NCI-H2196 treated with DMSO at 0.1 percent for 48 hours (cell line): ENCODE data around the gene RFESD.
A peak's percentile ranks its signal among the peaks of the same experiment; 100 is the strongest.

Source experiments
- DNase-seq: peaks from one replicate; lab custom pipeline; 2025; ENCODE audit not compliant: unreplicated experiment; lab: John Stamatoyannopoulos, UW

RFESD gene

DNA sequence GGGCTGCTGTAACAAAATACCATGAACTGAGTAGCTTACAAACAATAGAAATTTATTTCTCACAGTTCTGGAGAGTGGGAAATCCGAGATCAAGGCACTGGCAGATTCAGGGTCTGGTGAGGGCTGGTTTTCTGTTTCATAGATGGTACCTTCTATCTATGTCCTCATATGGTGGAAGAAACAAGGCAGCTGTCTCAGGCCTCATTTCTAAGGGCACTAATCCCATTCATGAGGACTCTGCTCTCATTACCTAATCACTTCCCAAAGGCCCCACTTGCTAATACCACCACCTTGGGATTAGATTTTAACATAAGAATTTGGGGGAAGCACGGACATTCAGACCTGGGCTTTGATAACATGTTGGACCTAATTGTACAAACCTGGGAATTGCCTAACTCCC is 13.5 kb downstream of the RFESD start:
- no peak for DNase-seq

DNA sequence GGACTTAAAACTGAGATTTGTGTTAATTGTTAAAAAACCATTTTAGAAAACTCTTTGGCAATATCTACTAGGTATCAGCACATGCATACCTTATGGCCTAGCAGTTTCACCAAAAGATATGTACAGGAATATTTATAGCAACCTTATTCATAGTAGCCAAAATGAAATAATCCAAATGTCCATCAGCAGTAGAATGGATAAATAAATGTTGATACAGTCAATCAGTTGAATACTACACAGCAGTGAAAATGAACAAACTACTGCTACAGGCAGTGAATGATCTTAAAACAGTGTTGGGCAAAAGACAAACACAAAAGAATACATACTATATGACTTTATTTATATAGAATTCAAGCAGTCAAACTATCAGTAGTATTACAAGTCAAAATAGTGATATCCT is 16.4 kb downstream of the RFESD start:
- no peak for DNase-seq

DNA sequence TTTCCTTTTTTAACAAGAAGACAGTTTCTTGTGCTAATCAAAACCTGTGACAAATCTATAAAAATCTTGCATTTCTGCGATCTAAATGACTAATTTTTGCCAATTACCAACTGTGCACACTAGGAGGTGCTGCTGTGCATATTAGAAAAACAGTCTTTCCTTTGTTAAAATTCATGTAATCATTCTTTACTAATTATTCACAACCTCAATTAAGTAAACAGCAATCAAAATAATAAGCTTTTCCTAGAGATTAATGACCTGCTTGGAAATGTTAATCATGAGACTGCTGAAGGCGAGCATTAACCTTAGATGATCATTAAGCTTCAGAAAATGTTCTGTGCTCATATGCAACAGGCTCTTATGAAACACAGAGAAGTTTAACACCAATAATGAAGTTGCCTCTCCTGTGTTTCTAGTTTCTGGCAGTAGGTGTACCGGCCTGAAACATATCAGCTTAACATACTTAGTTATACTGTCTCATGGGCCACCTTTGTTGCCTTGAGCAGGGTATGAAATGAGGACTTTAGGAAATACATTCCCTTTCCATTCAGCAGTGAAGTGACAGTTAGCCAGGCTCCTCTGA is 17.7 kb downstream of the RFESD start:
- no peak for DNase-seq

DNA sequence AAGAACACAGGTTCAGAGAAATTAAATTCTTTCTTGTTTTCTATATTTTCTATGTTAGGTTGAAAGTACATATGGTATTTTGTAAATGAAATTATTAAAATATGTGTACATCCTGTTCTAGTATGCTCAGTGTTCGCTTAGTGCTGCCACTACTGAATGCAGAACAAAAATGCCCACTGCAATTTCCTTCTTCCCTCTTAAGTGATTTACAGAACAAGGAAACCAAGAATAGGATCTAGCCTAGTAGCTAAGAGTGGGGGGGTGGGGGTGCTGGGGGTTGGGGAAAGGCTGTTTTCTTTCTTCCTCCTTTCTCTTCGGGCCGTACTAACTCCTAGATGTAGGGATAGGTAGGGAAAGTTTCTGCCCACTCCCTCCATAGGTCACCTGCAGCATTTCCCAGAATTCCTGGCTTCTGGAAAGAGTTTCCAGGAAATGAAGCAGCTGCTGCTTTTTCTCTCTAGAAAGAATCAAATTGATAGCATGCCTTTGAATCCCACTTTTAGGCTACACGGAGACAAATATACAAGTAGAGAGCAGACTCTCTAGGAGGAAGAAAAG is 20.6 kb downstream of the RFESD start:
- no peak for DNase-seq

DNA sequence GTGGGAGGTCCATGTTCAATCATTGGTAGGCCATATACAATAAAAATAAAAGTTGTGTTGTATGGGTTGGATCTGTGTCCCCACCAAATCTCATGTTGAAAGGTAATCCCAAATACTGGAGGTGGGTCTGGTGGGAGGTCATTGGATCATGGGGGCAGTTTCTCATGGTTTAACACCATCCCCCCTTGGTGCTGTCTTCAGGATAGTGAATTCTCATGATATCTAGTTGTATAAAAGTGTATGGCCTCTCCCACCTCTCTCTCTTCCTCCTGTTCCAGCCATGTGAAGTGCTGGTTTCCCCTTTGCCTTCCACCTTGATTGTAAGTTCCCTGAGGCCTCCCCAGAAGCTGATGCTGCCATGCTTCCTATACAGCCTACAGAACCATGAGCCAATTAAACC is 21.1 kb downstream of the RFESD start:
- no peak for DNase-seq

DNA sequence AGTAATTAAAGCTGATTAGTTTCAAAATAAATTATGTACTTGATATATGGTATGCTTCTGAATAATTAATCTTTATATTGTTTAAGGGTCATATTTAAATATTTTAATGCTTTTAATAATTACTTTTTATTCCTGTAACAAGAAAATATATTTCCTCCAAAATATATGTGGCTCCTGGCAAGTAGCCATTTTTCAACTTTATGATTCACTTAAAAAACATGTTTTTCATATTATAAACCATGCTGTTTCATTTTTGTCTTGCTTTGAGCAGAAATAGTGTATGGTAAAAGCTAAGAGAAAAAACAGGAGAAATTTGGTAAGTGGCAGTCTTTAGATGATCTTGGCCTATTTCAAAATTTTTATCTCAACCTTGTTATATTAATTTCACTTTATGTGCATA is 21.6 kb downstream of the RFESD start:
- no peak for DNase-seq

DNA sequence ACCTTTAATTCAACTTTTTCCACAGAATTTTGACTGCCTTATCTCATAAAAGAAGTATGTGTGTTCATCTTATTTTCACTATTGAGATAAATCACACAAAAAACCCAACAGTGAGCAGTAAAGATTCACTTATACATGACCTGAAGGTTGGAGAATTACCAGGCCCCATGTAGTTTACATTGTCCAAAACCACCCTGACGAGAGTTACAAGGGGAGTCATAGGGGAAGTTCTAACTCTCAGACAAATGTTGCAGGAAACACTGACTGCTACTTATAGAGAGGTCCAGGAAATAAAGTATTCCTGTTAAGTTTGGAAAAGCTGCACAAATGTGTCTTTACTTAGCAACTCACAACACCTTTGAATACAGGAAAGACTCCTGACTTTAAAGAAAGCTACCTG is 22.2 kb downstream of the RFESD start:
- DNase-seq: no peak

DNA sequence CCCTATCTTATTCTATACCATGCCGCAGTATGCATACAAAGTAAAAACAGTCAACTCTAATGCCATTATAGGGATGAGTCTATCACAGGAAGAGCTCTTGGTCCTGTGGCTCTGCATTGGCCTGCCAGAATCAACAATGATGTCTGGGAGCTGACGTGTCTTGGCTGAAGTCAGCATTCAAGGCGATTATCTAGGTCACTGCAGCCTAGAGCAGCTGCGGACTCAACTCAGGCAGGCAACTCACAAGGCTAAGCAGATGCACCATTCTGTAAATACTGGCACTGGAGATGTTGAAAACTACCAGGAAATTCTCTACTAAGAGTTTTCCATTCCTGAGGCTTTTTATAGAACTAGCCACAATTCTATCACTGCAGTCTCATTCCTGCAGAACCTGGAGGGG is 23.0 kb downstream of the RFESD start:
- peak; percentile 19 for DNase-seq

DNA sequence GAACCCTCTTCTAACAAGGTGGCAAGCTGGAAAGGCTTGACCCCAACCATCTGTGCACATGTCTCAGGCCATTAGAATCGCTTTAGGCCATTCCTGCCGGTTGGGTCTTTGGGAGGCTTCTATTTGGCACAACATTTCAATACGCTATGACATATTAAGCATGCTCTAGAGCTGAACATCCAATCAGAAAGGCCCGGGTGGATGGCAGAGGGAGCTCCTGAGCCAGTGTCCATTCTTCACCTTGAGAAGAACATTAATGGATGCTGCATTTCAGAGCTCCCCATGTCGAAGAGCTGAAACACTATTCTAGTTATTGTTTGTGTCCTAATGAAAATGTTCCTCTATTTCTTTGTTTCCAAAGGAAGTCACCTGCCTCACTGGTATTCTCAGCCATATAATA is 23.4 kb downstream of the RFESD start:
- no peak for DNase-seq

DNA sequence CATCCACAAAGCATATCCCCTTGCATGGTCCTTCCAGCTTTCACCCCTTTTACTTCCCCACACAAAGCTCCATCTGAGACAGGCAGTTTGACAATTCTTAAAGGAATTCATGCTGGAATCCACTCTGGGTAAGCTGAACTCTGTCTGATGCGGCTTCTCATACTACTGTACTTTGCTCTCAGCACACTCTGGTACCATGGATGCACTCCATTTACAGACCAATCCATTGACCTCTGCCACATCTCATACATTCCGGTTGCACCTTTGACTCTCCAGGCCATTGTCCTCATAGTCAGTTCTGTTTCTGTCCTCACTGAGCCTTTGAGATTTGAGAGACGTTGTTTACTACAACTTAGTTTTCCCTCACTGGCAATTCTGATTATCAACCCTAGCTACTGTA is 24.0 kb downstream of the RFESD start:
- no peak for DNase-seq

DNA sequence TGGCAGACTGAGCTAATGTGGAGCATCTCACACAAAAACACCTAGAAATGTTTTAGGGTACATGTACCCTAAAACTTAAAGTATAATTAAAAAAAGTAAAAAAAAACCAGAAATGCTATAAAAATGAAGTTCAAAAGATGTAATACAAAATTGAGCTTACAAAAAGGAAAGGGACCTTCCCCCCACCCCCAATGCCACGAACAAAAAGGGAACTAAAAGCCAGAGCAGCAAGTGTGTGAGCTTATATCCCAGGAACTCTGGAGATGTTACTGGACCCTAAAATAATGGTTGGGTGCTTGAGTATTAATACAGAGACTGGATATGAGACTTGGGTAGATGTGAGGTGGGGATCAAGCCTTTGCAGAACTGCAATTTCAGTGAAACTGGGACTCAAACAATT is 25.2 kb downstream of the RFESD start:
- DNase-seq: no peak

DNA sequence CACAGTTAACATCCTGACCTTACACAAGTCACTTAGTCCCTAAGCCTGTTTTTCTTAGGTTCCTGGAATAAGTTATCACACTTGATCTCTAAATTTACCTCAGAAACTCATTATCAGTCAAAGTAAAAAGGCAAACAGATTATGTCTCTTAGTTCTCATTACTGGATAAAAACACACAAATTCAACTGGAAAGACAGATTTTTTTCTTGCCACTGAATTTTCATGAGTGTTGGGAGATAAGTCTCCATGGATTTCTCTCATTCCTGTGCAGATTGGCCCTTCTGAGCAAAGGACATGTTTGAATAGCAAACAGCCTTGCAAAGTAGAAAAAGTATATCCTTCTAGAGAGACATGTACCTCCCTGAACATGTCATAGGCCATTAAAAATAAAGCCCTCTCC is 26.1 kb downstream of the RFESD start:
- no peak for DNase-seq

DNA sequence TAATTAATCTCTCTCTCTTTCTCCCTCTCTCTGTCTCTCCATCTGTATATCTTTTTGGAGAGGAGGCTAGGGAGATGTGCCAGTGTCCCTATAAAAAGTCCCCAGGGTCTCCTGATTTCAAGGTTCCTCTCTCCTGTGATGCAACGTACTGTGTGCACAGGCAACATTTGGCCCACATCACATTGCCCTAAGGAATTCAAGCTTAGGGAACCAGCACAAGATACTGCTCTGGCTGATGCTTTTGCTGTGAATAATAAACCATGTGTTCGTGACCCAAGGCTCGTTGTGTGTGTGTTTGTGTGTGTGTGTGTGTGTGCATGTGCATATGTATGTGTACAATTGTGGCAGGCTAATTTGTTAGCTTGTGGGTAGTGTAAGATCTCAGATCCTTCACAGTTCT is 26.5 kb downstream of the RFESD start:
- no peak for DNase-seq

DNA sequence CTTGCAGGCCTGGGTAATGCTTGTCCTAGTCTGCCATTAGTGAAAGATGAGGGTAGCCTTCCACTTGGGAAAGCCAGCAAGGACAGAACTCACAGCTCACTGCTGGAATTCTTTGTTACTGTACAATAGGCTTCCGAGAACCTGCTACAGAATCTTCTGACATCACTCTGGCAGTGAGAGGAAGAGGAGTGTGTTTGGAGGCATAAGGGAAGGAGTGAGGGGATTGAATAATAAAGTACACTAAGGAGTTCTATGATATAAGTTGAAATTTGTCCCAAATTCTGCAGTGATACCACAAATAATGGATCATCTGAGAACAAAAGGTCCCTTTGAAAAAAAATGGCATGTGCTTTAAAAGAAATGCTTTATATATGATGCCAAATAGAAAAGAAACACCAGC is 36.3 kb downstream of the RFESD start, which contains the start of gene SPATA9:
TSS of gene SPATA9 (minus strand) at position 101 of the 400 bp plus-strand sequence. CDS start 137 bp downstream, outside the sequence.
- no peak for DNase-seq

DNA sequence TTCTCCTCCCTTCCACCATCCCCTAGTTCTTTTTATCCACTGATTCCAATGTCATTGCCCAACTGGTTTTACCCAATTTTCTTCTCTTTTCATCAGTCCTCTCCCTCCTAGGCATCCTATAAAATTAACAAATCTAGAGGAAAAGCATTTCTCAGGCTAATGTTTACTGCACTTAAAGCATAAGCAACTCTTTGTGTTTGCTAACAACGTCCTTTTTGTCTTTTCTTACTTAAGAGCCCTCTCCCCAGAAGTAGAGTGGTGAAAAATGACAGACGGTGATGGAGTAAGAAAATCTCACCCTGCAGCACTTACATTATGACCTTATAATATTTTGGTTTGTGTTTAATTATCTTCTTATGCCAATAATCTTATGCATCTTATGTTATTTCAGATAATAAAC is 37.8 kb downstream of the RFESD start:
- no peak for DNase-seq

DNA sequence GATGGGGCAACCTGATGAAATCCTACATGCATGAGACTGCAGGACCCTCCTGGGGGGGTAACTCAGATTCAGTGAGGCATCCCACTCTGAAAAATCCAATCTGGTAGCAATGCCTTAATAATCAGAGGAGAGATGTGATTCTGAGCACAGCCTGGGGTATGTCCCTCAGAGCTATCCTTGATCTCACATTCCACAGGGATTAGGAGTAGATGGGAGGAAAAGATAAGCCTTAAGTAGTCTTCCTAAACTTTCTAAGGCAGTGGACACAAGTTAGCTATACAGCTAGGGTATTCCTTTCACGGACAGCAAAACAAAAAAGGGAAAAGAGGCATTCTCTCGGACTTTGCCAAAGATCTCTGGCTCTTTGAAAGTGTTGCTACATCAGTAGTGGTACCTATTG is 40.1 kb downstream of the RFESD start:
- no peak for DNase-seq

DNA sequence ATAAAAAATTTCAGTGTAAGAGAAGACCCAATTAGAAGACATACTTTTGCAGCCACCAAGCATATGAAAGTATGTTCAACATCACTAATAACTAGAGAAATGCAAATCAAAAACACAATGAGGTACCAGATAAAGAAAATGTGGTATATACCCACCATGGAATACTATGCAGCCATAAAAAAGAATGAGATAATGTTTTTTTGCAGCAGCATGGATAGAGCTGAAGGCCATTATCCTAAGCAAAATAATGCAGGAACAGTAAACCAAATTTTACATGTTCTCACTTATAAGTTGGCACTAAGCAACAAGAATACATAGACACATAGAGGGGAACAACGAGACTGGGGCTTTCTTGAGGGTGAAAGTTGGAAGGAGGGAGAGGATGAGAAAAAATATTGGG is 43.1 kb downstream of the RFESD start:
- DNase-seq: no peak

DNA sequence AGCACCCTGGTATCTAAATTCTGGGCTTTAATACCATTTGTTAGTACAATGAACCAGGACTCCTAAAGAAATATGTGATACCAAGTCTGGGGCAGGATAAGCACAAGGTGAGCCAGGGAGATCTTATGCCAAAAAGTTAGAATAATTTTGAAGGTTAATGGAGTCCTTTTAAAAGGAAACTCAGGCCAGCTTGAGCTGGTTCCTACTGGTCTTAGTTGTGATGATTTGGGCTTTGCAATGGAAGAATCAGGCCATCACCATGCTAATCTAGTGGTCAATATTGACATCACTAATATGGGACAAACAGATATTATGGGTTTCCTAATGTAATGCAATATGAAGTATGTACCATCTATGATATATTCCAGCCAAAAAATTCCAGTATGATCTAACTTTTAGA is 43.8 kb downstream of the RFESD start:
- no peak for DNase-seq

DNA sequence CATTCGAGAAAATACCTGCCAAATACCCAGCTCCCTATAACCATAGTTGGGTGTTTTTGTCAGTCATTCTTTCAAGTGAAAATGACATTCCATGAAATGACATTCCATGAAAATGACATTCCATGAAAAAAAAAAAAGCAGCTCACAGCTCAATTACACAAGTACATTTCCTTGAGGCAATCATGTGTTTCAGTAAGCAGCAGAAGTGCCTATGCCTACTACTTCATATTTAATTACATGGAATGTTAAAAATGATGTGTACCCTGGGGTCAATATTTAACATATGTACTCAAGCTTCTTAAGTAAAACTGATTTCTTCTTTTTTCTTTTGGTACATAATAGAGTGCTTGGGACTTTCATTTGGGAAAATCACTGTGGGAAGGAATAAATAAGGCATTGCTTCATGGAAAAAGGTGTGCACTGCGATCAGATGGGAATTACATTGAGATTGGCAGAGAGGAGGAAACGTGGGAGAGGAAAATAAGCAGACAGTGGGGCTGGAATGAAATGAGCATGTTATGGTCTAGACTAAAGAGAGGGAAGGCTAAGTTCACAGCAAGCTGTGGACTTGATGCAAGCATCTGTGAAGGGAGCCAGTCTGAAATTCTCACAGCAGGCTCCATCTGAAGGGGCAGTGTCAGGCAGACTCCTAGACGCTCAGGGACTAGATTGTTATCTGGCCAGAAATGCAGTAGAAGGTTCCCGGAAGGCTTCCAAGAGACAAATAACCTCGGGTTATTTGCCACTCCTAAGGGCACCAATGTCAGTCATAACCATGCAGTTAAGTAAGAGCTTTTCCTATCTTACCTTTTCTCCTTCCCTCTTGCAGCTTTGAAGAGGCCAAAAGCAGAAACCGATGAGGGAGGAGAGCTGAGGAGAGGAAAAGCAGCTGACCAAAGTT is 51.5 kb downstream of the RFESD start:
- no peak for DNase-seq

DNA sequence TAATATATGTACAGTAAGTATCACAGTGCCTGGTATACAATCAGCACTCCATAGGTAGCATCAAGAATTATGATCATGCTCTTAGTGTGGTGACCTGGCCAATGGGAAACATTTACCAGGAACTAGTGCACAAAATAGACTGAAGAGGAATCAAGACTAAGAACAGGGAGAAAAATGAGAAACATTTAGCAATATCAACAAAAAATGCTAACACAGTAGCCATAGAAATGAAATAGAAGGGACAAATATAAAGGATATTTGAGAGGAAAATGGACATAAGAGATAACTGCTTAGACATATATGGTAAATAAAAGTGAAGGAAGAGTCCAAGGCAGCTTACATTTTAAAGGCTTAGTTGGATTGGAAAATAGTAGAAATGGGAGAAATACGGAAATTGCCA is 52.8 kb downstream of the RFESD start:
- DNase-seq: no peak

DNA sequence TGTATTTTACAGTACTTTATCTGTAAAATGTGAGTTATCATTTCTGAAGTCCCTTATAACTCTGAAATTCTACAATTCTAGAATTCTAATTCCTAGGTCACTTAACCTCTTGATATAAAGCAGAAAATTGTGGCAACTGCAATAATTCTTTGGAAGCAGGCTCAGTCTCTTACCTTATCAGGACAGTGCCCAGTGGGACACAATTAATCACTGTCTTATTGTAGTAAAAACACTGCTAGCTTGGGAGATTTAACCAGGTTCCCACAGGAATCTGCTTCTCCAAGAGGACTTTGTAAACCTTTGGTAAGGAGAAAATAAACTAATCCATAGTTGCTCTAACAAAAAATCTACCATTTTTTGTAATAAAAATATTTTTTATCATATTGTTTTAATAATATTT is 54.5 kb downstream of the RFESD start:
- DNase-seq: no peak

DNA sequence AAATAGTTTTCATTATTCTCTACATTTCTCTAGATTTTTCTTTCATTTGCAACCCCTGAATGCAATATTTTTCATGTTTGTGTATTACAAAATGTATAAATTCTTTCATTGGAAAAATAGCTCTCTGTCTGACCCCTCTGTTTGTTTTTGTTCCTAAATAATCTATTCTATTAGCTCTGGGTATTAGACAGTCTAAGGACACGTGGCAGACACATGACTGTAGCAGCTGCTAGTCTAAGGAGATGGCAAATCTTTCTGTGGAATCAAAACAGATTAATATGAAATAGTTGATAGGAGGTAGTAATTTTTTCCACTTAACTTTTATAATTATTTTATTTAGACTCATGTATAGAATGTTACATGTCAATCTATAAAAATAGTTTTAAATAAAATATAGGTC is 57.6 kb downstream of the RFESD start:
- no peak for DNase-seq
